Body of pancreas (tissue), 4 donors: ENCODE measurements around the gene THADA.
A peak's percentile ranks its signal among the peaks of the same experiment; 100 is the strongest.

ENCODE experiments used
- POLR2A ChIP-seq, 3 donors: fragments of 450-650 bp; IDR thresholded peaks; one replicate each; pipeline ENCODE4 v1.6.1; 2016; ENCODE audit warnings: antibody characterized with exemption in 3 of 3, mild to moderate bottlenecking in 2 of 3
- TF ChIP-seq, protein P1 (sequence below), 7 experiments: fragments of 450-650 bp in 4 of 7; fragments of 200-600 bp in 3 of 7; sonication (generic) in 3 of 7; IDR thresholded peaks; one replicate each; pipeline ENCODE4 v1.5.1; 2016 to 2019; ENCODE audit warnings: antibody characterized with exemption in 7 of 7

DNA sequence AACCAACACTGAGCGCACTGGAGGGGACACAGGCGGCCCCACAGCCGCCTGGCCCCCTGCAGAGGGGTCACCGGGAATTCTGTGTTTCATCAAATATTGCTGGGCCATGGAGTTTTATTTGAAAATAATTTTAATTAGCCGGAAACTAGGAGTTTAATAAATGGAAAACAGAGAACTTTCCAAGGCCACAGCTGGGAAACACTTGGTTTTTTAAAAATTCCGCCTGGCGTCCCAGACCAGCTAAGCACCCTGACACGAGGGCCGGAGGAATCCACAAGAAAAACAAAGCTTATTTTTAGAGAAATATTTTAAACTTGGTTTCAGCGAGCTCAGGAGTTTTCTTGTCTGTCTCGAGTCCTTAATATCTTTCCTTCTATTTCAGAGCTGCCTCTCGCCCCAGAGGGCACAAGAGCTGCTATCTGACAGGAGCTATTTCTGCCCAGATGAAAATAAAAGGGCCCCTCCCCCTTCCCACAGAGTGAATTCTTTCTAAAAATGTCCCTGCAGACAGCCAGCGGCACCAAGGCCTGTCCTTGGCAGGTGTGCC, 377.6 kb downstream of the THADA start:
- TF ChIP-seq, protein P1, sequence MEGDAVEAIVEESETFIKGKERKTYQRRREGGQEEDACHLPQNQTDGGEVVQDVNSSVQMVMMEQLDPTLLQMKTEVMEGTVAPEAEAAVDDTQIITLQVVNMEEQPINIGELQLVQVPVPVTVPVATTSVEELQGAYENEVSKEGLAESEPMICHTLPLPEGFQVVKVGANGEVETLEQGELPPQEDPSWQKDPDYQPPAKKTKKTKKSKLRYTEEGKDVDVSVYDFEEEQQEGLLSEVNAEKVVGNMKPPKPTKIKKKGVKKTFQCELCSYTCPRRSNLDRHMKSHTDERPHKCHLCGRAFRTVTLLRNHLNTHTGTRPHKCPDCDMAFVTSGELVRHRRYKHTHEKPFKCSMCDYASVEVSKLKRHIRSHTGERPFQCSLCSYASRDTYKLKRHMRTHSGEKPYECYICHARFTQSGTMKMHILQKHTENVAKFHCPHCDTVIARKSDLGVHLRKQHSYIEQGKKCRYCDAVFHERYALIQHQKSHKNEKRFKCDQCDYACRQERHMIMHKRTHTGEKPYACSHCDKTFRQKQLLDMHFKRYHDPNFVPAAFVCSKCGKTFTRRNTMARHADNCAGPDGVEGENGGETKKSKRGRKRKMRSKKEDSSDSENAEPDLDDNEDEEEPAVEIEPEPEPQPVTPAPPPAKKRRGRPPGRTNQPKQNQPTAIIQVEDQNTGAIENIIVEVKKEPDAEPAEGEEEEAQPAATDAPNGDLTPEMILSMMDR (IDR thresholded peaks at IDR 0.05): peak in 2 of 7 experiments; percentile 7 to 22
- TF ChIP-seq POLR2A (IDR thresholded peaks at IDR 0.05): no peak
